Measurements from ENCODE around the gene PCDH9.

PCDH9 gene

GRCh38 chr13:66314911-66315310 lies 915.2 kb downstream of the PCDH9 start:
- H3K36me3 ChIP-seq (ENCODE audit: control insufficient read depth, insufficient read depth, low read length) = no peaks in the 10 kb centered on the region
- DNase-seq (ENCODE audit: extremely low read depth, insufficient read length) = no peak
- H3K27me3 ChIP-seq (replicated peaks; ENCODE audit: control insufficient read depth, insufficient read depth, low read length) = no peaks in the 10 kb centered on the region
- H3K4me3 ChIP-seq (replicated peaks; ENCODE audit: low read depth, low read length) = no peak overlapping the region
- no peak for TF ChIP-seq CTCF (IDR thresholded peaks at IDR 0.05; ENCODE audit: insufficient read depth, low read length, poor library complexity, severe bottlenecking)

- H3K36me3 ChIP-seq (ENCODE audit: control insufficient read depth, insufficient read depth, low read length) = no peaks in the 10 kb centered on the region
- TF ChIP-seq CTCF (IDR thresholded peaks at IDR 0.05; ENCODE audit: insufficient read depth, low read length, poor library complexity, severe bottlenecking) = no peak
- no peaks in the 10 kb centered on the region for H3K27me3 ChIP-seq (replicated peaks; ENCODE audit: control insufficient read depth, insufficient read depth, low read length)
- DNase-seq (ENCODE audit: extremely low read depth, insufficient read length) = no peak
- H3K4me3 ChIP-seq (replicated peaks; ENCODE audit: low read depth, low read length) = no peak overlapping the region
Observed at GRCh38 chr13:66313413-66313812, 916.7 kb downstream of the PCDH9 start.

GRCh38 chr13:66312312-66313087 lies 917.6 kb downstream of the PCDH9 start:
- DNase-seq (ENCODE audit: extremely low read depth, insufficient read length) = no peak
- H3K4me3 ChIP-seq (replicated peaks; ENCODE audit: low read depth, low read length) = no peak overlapping the region

GRCh38 chr13:66305961-66306617 lies 924.0 kb downstream of the PCDH9 start:
- Histone ChIP-seq H3K27me3 (replicated peaks; ENCODE audit: control insufficient read depth, insufficient read depth, low read length) (no peaks in the 10 kb centered on the region), H3K4me3 (replicated peaks; ENCODE audit: low read depth, low read length) (no peak overlapping the region), H3K36me3 (ENCODE audit: control insufficient read depth, insufficient read depth, low read length) (no peaks in the 10 kb centered on the region)
- DNase-seq (ENCODE audit: extremely low read depth, insufficient read length) = no peak
- TF ChIP-seq CTCF (IDR thresholded peaks at IDR 0.05; ENCODE audit: insufficient read depth, low read length, poor library complexity, severe bottlenecking) = no peak

More at GRCh38 chr13:66312312-66313087, 917.6 kb downstream of the PCDH9 start:
- H3K36me3 ChIP-seq (ENCODE audit: control insufficient read depth, insufficient read depth, low read length) = no peaks in the 10 kb centered on the region
- TF ChIP-seq CTCF (IDR thresholded peaks at IDR 0.05; ENCODE audit: insufficient read depth, low read length, poor library complexity, severe bottlenecking) = no peak
- no peaks in the 10 kb centered on the region for H3K27me3 ChIP-seq (replicated peaks; ENCODE audit: control insufficient read depth, insufficient read depth, low read length)

GRCh38 chr13:66301482-66301881 lies 928.7 kb downstream of the PCDH9 start:
- no peak for DNase-seq (ENCODE audit: extremely low read depth, insufficient read length)

More at GRCh38 chr13:66301482-66301881, 928.7 kb downstream of the PCDH9 start:
- no peak for TF ChIP-seq CTCF (IDR thresholded peaks at IDR 0.05; ENCODE audit: insufficient read depth, low read length, poor library complexity, severe bottlenecking)
- H3K27me3 ChIP-seq (replicated peaks; ENCODE audit: control insufficient read depth, insufficient read depth, low read length) = no peaks in the 10 kb centered on the region
- no peak overlapping the region for H3K4me3 ChIP-seq (replicated peaks; ENCODE audit: low read depth, low read length)
- H3K36me3 ChIP-seq (ENCODE audit: control insufficient read depth, insufficient read depth, low read length) = no peaks in the 10 kb centered on the region
